Neural cell (in vitro differentiated cells): ENCODE results near the gene TINAG.

Experiments
- CTCF ChIP-seq: fragments of 450-650 bp; IDR thresholded peaks from 2 replicates; pipeline ENCODE4 v1.5.1; 2014; ENCODE audit warnings: antibody characterized with exemption, mild to moderate bottlenecking, moderate library complexity; ENCODE audit not compliant: poor library complexity, severe bottlenecking
- POLR2AphosphoS5 ChIP-seq: IDR thresholded peaks from 2 replicates; pipeline ENCODE4 v1.6.1; 2012

- TF ChIP-seq POLR2AphosphoS5 (no peak), CTCF (no peak)
Measured at GRCh38 chr6:54307439-54307910, 766 bp upstream of the TINAG start.
